Stimulated activated naive CD4-positive, alpha-beta T cell treated with Interleukin-2 at 50 U/mL for 16 hours (primary cell): ENCODE results near the gene NEK2.
"Not testable (repeated sequence)": the region's sequence is repeated elsewhere in the genome, so short reads cannot be mapped to it uniquely, and the experiment has no call there.

Source experiments
- DNase-seq: peaks from one replicate; lab custom pipeline; 2025; lab: John Stamatoyannopoulos, UW

NEK2 gene

GRCh38 chr1:211650904-211651303, 24.5 kb downstream of the NEK2 start:
- no peak for DNase-seq

- DNase-seq: no peak
These were observed 26.2 kb downstream of the NEK2 start for GRCh38 chr1:211648980-211649934.

GRCh38 chr1:211648336-211648735, 27.1 kb downstream of the NEK2 start:
- DNase-seq: no peak

- DNase-seq: no peak
These were observed 27.7 kb downstream of the NEK2 start for GRCh38 chr1:211647711-211648121.

GRCh38 chr1:211646566-211646965, 28.9 kb downstream of the NEK2 start:
- DNase-seq: no peak

- DNase-seq: not testable (repeated sequence)
These were observed 29.8 kb downstream of the NEK2 start for GRCh38 chr1:211645601-211646000.

- no peak for DNase-seq
These were observed 30.8 kb downstream of the NEK2 start for GRCh38 chr1:211644653-211645052.

GRCh38 chr1:211643324-211644212, 31.9 kb downstream of the NEK2 start:
- DNase-seq: no peak

GRCh38 chr1:211642870-211643269, 32.6 kb downstream of the NEK2 start:
- no peak for DNase-seq

- no peak for DNase-seq
These were observed 33.5 kb downstream of the NEK2 start for GRCh38 chr1:211641942-211642341.

- DNase-seq: no peak
These were observed 34.2 kb downstream of the NEK2 start for GRCh38 chr1:211641044-211641800.

GRCh38 chr1:211640301-211640630, 35.2 kb downstream of the NEK2 start:
- DNase-seq: no peak

- no peak for DNase-seq
These were observed 35.7 kb downstream of the NEK2 start for GRCh38 chr1:211639475-211640300.

GRCh38 chr1:211638689-211639101, 36.7 kb downstream of the NEK2 start:
- DNase-seq: no peak

GRCh38 chr1:211638246-211638645, 37.2 kb downstream of the NEK2 start:
- no peak for DNase-seq

- DNase-seq: no peak
These were observed 38.4 kb downstream of the NEK2 start for GRCh38 chr1:211637066-211637465.

GRCh38 chr1:211636575-211637029, 38.8 kb downstream of the NEK2 start:
- DNase-seq: not testable (repeated sequence)

GRCh38 chr1:211635597-211636205, 39.7 kb downstream of the NEK2 start:
- DNase-seq: no peak

- DNase-seq: no peak
These were observed 40.5 kb downstream of the NEK2 start for GRCh38 chr1:211634931-211635330.

- no peak for DNase-seq
These were observed 41.0 kb downstream of the NEK2 start for GRCh38 chr1:211634461-211634860.

GRCh38 chr1:211633524-211633846, 41.9 kb downstream of the NEK2 start:
- no peak for DNase-seq
